GM21619 (cell line): ENCODE data around the gene MTSS2.

Experiments used
- ATAC-seq: cut with Tn5 transposase; IDR thresholded peaks from one replicate; pipeline ENCODE4 v1.9.1; 2021; ENCODE audit not compliant: unreplicated experiment

The MTSS2 gene

GRCh38 chr16:70685938-70686375 is at the start of gene MTSS2:
TSS of gene MTSS2 (minus strand) at chr16:70686053. CDS start at chr16:70685791, 262 bp downstream.
- no peak for ATAC-seq

- ATAC-seq = no peak
These were observed 49.5 kb upstream of the MTSS2 start for GRCh38 chr16:70735141-70735979.

- ATAC-seq = no peak
These were observed 48.8 kb upstream of the MTSS2 start for GRCh38 chr16:70734522-70735095.

- no peak for ATAC-seq
These were observed 45.1 kb upstream of the MTSS2 start for GRCh38 chr16:70730944-70731343.

GRCh38 chr16:70730031-70730430 is 44.2 kb upstream of the MTSS2 start:
- no peak for ATAC-seq

- no peak for ATAC-seq
These were observed 43.4 kb upstream of the MTSS2 start for GRCh38 chr16:70729292-70729691.

GRCh38 chr16:70728150-70728549 is 42.3 kb upstream of the MTSS2 start:
- no peak for ATAC-seq

GRCh38 chr16:70726892-70727361 is 41.1 kb upstream of the MTSS2 start:
- no peak for ATAC-seq

- ATAC-seq = no peak
These were observed 40.3 kb upstream of the MTSS2 start for GRCh38 chr16:70725912-70726828.

GRCh38 chr16:70725024-70725911 is 39.4 kb upstream of the MTSS2 start:
- ATAC-seq = no peak

- ATAC-seq = no peak
These were observed 38.5 kb upstream of the MTSS2 start for GRCh38 chr16:70724146-70725023.

GRCh38 chr16:70723740-70724145 is 37.9 kb upstream of the MTSS2 start:
- ATAC-seq = no peak

- ATAC-seq = no peak
These were observed 35.5 kb upstream of the MTSS2 start for GRCh38 chr16:70721202-70721963.

GRCh38 chr16:70720425-70721201 is 34.8 kb upstream of the MTSS2 start:
- no peak for ATAC-seq

GRCh38 chr16:70717065-70717464 is 31.2 kb upstream of the MTSS2 start:
- no peak for ATAC-seq

GRCh38 chr16:70715860-70716357 is 30.1 kb upstream of the MTSS2 start:
- no peak for ATAC-seq

GRCh38 chr16:70715055-70715858 is 29.4 kb upstream of the MTSS2 start:
- no peak for ATAC-seq
